Sigmoid colon (tissue), 3 donors: ENCODE measurements around the gene ELFN1.

Source experiments
- CTCF ChIP-seq, 4 experiments: fragments of 450-650 bp in 3 of 4; fragments of 200-600 bp in 1 of 4; IDR thresholded peaks; one replicate each; pipeline ENCODE4 v1.5.1; 2016 to 2019; ENCODE audit warnings: antibody characterized with exemption in 4 of 4, mild to moderate bottlenecking in 3 of 4, moderate library complexity in 2 of 4
- POLR2A ChIP-seq, 2 donors: fragments of 450-650 bp; IDR thresholded peaks; one replicate each; pipeline ENCODE4 v1.6.1; 2016; ENCODE audit warnings: antibody characterized with exemption in 2 of 2, mild to moderate bottlenecking in 2 of 2, moderate library complexity in 2 of 2

- TF ChIP-seq CTCF (IDR thresholded peaks at IDR 0.05) (no peak), POLR2A (IDR thresholded peaks at IDR 0.05) (no peak)
Measured at GRCh38 chr7:1739593-1739992, 69.5 kb downstream of the ELFN1 start.
